ENCODE measurements around the gene P2RX7.

- TF ChIP-seq, protein P1, sequence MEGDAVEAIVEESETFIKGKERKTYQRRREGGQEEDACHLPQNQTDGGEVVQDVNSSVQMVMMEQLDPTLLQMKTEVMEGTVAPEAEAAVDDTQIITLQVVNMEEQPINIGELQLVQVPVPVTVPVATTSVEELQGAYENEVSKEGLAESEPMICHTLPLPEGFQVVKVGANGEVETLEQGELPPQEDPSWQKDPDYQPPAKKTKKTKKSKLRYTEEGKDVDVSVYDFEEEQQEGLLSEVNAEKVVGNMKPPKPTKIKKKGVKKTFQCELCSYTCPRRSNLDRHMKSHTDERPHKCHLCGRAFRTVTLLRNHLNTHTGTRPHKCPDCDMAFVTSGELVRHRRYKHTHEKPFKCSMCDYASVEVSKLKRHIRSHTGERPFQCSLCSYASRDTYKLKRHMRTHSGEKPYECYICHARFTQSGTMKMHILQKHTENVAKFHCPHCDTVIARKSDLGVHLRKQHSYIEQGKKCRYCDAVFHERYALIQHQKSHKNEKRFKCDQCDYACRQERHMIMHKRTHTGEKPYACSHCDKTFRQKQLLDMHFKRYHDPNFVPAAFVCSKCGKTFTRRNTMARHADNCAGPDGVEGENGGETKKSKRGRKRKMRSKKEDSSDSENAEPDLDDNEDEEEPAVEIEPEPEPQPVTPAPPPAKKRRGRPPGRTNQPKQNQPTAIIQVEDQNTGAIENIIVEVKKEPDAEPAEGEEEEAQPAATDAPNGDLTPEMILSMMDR (conservative IDR thresholded peaks at IDR 0.05; ENCODE audit: low read depth, low read length), result no peak
- no peak for TF ChIP-seq EZH2 (IDR thresholded peaks at IDR 0.05; ENCODE audit: borderline replicate concordance, low read depth, low read length, poor library complexity, severe bottlenecking)
These were observed 38.1 kb downstream of the P2RX7 start for GRCh38 chr12:121170611-121171260.

All from A673 (cell line).